Measurements from ENCODE around the gene RPN2.

DNA sequence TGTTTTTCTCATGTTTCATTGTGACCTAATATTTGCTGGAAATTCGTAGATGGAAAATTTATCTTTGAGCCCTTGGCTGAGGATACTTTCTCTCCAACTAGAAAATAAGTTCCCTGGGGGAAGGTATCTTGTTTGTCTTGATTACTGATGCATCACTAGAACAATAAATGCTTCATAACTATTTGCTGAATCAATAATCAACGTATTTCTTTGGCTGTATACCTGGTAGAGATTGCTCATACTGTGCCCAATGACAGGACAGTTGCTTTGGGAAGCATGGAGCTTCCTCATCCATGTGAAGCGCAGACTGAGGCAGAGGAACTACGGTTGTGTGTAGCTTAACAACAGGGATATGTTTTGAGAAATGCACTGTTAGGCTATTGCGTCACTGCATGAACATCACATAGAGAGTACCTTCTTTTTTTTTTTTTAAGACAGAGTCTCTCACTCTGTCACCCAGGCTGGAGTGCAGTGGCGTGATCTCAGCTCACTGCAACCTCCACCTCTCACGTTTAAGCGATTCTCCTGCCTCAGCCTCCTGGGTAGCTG lies 34.2 kb upstream of the RPN2 start:
- TF ChIP-seq, protein P1, sequence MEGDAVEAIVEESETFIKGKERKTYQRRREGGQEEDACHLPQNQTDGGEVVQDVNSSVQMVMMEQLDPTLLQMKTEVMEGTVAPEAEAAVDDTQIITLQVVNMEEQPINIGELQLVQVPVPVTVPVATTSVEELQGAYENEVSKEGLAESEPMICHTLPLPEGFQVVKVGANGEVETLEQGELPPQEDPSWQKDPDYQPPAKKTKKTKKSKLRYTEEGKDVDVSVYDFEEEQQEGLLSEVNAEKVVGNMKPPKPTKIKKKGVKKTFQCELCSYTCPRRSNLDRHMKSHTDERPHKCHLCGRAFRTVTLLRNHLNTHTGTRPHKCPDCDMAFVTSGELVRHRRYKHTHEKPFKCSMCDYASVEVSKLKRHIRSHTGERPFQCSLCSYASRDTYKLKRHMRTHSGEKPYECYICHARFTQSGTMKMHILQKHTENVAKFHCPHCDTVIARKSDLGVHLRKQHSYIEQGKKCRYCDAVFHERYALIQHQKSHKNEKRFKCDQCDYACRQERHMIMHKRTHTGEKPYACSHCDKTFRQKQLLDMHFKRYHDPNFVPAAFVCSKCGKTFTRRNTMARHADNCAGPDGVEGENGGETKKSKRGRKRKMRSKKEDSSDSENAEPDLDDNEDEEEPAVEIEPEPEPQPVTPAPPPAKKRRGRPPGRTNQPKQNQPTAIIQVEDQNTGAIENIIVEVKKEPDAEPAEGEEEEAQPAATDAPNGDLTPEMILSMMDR (IDR thresholded peaks at IDR 0.05), result no peak
- TF ChIP-seq POLR2A (IDR thresholded peaks at IDR 0.05), result no peak

Measured in Peyer's patch (tissue), 4 donors.